Measurements from ENCODE around the gene UPF2. TPM values are rescaled to one million over a fixed set of nuclear protein-coding genes. Genes with fewer than 3 reads are reported as not detected.

The UPF2 gene
- total RNA-seq, 3 donors from 2014 or later, result 26.1 to 31.0 (median 30.3) TPM

DNA sequence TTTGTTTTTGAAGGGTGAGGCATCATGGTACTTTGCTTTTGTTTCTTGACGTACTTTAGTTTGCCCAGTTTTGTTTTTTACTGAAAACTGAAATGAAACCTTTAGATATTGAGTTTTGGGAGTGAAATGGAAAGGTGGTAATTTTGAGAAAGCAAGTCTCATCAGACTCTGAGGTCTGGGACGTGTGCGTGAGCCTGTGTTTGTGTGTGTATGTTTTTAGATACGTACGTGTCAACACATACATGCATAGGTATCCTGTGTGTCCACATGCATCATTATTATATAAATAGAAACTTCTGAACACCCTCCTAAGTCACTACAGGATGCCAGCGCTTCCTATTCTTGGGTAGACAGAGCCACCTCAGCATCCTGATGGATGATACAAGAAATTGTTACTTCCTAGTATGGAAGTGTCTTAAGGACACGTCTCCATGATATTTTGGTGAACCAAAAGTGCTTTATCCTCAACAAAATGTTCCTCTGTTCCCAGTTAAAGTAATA is 171.7 kb downstream of the UPF2 start:
- DNase-seq (no peak), ATAC-seq (no peak)
- H3K4me3 Mint-ChIP-seq, result no peak overlapping the region
- H3K27me3 Mint-ChIP-seq (ENCODE audit: low read depth), result peaks cover 5% of the 10 kb centered on the region
- H3K4me1 Mint-ChIP-seq (ENCODE audit: low read depth), result peaks cover 22% of the 10 kb centered on the region
- H3K9me3 Mint-ChIP-seq, result no peaks in the 10 kb centered on the region
- H3K36me3 Mint-ChIP-seq (ENCODE audit: insufficient read depth), result no peaks in the 10 kb centered on the region

DNA sequence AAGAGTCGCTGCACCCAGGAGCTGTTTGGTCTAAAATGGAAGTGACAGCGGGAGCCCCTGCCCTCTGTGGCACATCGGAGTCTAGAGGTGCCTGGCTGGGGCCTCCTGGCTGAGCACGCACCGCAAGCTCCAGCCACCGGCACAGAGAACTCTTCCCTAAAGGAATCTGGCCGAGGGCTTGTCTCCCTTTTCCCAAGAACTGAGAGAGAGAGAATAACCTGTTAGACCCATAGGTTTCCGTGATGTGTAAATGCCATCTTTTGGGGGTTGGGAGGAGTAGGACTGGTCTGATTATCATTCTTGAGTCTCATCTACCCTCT is 172.2 kb downstream of the UPF2 start:
- no peak for ATAC-seq
- peaks cover 5% of the 10 kb centered on the region for H3K27me3 Mint-ChIP-seq (ENCODE audit: low read depth)

More for the DNA sequence above, 172.2 kb downstream of the UPF2 start:
- Mint-ChIP-seq H3K9me3 (no peaks in the 10 kb centered on the region), H3K4me1 (ENCODE audit: low read depth) (peaks cover 22% of the 10 kb centered on the region), H3K36me3 (ENCODE audit: insufficient read depth) (no peaks in the 10 kb centered on the region), H3K4me3 (no peak overlapping the region)
- DNase-seq, result no peak

Other genes starting within 250 kb of the UPF2 start
- 1 to 10 TPM in 2 of 3 donors, under 1 TPM in 1; 0.76 to 3.5 (median 1.9) TPM for gene PROSER2, start 219.5 kb downstream of the UPF2 start, total RNA-seq
- 1 to 10 TPM; 5.7 to 7.4 (median 6.1) TPM for gene DHTKD1, start 26.1 kb upstream of the UPF2 start, total RNA-seq
- 1 to 10 TPM; 6.3 to 9.5 (median 9.4) TPM for gene SEC61A2, start 86.9 kb upstream of the UPF2 start, total RNA-seq
- gene NUDT5, start 153.1 kb upstream of the UPF2 start, total RNA-seq, result 100 to 1,000 TPM; 104 to 109 (median 105) TPM
- 100 to 1,000 TPM; 155 to 187 (median 158) TPM for gene CDC123, start 153.4 kb upstream of the UPF2 start, total RNA-seq